Retina (tissue), 1 donor: ENCODE measurements around the gene PCDHA4.
A peak's percentile ranks its signal among the peaks of the same experiment; 100 is the strongest.
"Not testable (repeated sequence)": the region's sequence is repeated elsewhere in the genome, so short reads cannot be mapped to it uniquely, and the experiment has no call there.

ENCODE experiments used
- DNase-seq: peaks from one replicate; pipeline ENCODE4 v3.0.0-alpha.2; 2016

The PCDHA4 gene

DNA sequence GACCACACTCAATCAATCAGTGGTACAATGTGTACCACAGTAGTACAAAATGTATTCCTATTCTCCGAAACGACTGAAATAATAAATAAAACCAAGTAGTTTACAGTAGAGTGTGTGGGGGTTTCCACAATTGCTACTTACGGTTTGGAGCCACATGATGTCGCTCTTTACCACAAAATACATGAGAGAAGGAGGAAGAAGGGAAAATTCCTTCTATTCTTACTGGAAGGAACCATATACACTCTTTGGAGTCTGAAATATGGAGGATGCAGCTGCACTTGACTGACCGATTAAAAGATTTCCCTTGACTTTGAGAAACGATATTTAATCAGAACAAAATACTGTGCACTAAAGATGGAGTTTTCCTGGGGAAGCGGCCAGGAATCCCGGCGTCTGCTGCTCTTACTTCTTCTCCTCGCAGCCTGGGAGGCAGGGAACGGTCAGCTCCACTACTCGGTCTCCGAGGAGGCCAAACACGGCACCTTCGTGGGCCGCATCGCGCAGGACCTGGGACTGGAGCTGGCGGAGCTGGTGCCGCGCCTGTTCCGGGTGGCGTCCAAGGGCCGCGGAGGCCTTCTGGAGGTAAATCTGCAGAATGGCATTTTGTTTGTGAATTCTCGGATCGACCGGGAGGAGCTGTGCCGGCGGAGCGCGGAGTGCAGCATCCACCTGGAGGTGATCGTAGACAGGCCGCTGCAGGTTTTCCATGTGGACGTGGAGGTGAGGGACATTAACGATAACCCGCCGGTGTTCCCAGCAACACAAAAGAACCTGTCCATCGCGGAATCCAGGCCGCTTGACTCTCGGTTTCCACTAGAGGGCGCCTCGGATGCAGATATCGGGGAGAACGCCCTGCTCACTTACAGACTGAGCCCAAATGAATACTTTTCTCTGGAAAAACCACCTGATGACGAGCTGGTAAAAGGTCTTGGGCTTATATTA is at the start of gene PCDHA4:
Gene PCDHA4, plus strand, starts transcription at position 235 of the 942 bp plus-strand sequence.
- DNase-seq: no peak

DNA sequence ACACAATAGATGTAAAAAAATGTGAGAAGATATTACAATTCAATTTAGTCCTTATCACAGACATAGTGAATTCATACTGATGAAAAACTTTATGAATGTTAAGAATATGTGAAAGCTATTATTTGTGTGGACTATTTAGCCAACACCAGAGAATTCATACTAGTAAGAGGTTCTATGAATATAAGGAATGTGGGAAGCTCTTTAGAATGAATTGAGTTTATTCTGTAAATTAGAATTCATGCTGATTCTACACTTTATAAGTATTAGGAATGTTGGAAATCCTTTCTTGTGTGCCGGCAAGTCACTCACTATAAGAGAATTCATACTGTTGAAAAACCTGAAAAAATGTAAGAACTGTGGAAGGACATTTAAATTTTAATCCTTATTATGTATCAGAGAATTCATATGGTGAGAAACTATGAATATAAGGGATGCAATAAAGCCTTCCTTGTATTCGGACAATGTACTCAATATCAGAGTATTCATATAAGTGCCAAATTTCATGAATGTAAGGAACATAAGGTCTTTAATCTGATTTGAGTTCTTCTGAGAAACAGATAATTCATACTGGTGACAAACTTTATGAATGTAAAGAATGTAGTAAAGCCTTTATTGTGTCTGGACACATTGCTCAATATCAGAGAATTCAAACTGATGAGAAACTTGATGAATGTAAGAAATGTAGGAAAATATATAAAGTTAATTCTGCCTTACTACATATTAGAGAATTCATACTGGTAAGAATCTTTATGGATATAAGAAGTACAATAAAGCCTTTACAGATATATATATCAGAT is 42.5 kb upstream of the PCDHA4 start:
- DNase-seq: no peak

GRCh38 chr5:140767444-140767843 is 39.4 kb upstream of the PCDHA4 start:
- DNase-seq: no peak

- no peak for DNase-seq
Measured at GRCh38 chr5:140780512-140780911, 26.4 kb upstream of the PCDHA4 start.

- DNase-seq: no peak
Measured at GRCh38 chr5:140785905-140786686, 20.8 kb upstream of the PCDHA4 start, which contains the start of gene PCDHA1. PCDHA1 (plus strand) TSS chr5:140786140.

DNA sequence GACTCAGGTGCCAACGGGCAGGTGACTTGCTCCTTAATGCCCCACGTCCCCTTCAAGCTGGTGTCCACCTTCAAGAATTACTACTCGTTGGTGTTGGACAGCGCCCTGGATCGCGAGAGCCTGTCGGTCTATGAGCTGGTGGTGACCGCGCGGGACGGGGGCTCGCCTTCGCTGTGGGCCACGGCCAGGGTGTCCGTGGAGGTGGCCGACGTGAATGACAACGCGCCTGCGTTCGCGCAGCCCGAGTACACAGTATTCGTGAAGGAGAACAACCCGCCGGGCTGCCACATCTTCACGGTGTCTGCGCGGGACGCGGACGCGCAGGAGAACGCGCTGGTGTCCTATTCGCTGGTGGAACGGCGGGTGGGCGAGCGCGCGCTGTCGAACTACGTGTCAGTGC is 19.4 kb upstream of the PCDHA4 start:
- DNase-seq: not testable (repeated sequence)

DNA sequence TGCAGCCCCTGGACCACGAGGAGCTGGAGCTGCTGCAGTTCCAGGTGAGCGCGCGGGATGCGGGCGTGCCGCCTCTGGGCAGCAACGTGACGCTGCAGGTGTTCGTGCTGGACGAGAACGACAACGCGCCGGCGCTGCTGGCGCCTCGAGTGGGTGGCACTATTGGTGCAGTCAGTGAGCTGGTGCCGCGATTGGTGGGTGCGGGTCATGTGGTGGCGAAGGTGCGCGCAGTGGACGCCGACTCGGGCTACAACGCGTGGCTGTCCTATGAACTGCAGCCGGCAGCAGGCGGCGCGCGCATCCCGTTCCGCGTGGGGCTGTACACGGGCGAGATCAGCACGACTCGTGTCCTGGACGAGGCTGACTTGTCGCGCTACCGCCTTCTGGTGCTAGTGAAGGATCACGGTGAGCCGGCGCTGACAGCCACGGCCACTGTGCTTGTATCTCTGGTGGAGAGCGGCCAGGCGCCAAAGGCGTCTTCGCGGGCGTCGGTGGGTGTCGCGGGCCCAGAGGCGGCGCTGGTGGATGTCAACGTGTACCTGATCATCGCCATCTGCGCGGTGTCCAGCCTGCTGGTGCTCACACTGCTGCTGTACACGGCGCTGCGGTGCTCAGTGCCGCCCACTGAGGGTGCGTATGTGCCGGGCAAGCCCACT is 18.9 kb upstream of the PCDHA4 start:
- not testable (repeated sequence) for DNase-seq

DNA sequence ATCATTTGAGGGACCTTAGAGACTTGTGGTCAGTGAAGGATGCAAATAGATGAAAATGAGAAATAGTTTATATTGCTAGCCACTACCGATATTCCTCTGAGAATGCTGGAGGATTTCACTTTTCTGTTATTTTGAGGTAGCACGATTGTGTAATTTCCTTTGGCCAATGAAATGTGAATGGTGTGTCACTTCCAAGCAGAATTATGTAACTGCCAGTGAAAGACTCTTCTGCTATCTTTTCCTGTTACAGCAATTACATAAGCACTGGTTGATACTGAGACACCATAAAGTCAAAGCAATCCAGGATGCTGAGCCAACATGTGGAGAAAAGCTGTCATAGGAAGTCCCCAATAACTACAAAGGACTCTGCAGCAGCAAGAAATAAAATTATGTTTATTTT is 15.8 kb upstream of the PCDHA4 start:
- no peak for DNase-seq

DNA sequence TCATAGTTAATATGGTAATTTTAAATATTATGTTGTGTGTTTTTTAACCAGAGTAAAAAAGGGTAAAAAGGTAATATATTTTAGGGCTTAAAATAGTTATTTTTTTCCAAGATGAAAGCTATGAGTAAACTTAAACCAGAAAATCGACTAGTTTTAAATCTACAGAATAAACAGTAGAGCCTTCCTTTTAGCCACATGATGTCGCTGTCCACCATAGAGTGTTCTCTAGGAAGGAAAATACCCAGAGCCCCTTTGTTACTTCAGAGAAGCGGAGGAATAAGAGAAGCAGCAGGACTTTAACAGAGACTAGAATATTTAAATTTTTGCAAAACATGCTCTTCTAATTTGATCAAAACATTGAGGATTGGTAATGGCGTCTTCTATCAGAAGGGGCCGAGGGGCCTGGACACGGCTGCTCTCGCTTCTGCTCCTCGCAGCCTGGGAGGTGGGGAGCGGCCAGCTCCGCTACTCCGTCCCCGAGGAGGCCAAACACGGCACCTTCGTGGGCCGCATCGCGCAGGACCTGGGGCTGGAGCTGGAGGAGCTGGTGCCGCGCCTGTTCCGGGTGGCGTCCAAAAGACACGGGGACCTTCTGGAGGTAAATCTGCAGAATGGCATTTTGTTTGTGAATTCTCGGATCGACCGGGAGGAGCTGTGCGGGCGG is 12.1 kb upstream of the PCDHA4 start, which contains the start of gene PCDHA2:
Gene PCDHA2, plus strand, starts transcription at position 258 of the 664 bp plus-strand sequence.
- no peak for DNase-seq

DNA sequence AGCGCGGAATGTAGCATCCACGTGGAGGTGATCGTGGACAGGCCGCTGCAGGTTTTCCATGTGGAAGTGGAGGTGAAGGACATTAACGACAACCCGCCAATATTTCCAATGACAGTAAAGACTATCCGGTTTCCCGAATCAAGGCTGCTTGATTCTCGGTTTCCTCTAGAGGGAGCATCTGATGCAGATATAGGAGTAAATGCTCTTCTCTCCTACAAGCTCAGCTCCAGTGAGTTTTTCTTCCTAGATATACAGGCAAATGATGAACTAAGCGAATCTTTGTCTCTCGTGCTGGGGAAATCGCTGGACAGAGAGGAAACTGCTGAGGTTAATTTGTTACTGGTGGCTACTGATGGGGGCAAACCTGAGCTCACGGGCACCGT is 11.6 kb upstream of the PCDHA4 start:
- DNase-seq: no peak

DNA sequence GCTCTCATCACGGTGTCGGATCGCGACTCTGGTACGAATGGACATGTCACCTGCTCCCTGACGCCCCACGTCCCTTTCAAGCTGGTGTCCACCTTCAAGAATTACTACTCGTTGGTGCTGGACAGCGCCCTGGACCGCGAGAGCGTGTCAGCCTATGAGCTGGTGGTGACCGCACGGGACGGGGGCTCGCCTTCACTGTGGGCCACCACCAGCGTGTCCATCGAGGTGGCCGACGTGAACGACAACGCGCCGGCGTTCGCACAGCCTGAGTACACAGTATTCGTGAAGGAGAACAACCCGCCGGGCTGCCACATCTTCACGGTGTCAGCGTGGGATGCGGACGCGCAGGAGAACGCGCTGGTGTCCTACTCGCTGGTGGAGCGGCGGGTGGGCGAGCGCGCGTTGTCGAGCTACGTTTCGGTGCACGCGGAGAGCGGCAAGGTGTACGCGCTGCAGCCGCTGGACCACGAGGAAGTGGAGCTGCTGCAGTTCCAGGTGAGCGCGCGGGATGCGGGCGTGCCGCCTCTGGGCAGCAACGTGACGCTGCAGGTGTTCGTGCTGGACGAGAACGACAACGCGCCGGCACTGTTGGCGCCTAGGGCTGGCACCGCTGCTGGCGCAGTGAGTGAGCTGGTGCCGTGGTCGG is 10.7 kb upstream of the PCDHA4 start:
- not testable (repeated sequence) for DNase-seq

DNA sequence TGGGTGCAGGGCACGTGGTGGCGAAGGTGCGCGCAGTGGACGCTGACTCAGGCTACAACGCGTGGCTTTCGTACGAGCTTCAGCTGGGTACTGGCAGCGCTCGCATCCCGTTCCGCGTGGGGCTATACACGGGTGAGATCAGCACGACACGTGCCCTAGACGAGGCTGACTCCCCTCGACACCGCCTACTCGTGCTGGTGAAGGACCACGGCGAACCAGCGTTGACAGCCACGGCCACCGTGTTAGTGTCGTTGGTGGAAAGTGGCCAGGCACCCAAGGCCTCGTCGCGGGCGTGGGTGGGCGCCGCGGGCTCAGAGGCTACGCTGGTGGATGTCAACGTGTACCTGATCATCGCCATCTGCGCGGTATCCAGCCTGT is 10.2 kb upstream of the PCDHA4 start:
- no peak for DNase-seq

GRCh38 chr5:140800816-140801493 is 5.9 kb upstream of the PCDHA4 start, which contains the start of gene PCDHA3:
PCDHA3 (plus strand) TSS chr5:140801057.
- DNase-seq: peak; percentile 39

- no peak for DNase-seq
Measured at GRCh38 chr5:140801494-140801841, 5.4 kb upstream of the PCDHA4 start.

- DNase-seq: not testable (repeated sequence)
Measured at GRCh38 chr5:140802381-140802780, 4.5 kb upstream of the PCDHA4 start.

- no peak for DNase-seq
Measured at GRCh38 chr5:140802781-140803271, 4.0 kb upstream of the PCDHA4 start.

DNA sequence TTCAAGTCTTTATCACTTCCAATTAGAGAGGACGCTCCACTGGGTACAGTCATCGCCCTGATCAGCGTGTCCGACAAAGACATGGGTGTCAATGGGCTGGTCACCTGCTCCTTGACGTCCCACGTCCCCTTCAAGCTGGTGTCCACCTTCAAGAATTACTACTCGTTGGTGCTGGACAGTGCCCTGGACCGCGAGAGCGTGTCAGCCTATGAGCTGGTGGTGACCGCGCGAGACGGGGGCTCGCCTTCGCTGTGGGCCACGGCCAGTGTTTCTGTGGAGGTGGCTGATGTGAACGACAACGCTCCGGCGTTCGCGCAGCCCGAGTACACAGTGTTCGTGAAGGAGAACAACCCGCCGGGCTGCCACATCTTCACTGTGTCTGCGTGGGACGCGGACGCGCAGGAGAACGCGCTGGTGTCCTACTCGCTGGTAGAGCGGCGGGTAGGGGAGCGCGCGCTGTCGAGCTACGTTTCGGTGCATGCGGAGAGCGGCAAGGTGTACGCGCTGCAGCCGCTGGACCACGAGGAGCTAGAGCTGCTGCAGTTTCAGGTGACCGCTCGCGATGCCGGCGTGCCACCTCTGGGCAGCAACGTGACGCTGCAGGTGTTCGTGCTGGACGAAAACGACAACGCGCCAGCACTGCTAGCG is 1.5 kb downstream of the PCDHA4 start:
- DNase-seq: not testable (repeated sequence)

DNA sequence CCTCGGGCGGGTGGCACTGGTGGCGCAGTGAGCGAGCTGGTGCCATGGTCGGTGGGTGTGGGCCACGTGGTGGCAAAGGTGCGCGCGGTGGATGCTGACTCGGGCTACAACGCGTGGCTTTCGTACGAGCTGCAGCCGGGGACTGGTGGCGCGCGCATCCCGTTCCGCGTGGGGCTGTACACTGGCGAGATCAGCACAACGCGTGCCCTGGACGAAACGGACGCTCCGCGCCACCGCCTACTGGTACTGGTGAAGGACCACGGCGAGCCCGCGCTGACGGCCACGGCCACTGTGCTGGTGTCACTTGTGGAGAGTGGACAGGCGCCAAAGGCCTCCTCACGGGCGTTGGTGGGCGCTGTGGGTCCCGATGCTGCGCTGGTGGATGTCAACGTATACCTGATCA is 2.0 kb downstream of the PCDHA4 start:
- no peak for DNase-seq

DNA sequence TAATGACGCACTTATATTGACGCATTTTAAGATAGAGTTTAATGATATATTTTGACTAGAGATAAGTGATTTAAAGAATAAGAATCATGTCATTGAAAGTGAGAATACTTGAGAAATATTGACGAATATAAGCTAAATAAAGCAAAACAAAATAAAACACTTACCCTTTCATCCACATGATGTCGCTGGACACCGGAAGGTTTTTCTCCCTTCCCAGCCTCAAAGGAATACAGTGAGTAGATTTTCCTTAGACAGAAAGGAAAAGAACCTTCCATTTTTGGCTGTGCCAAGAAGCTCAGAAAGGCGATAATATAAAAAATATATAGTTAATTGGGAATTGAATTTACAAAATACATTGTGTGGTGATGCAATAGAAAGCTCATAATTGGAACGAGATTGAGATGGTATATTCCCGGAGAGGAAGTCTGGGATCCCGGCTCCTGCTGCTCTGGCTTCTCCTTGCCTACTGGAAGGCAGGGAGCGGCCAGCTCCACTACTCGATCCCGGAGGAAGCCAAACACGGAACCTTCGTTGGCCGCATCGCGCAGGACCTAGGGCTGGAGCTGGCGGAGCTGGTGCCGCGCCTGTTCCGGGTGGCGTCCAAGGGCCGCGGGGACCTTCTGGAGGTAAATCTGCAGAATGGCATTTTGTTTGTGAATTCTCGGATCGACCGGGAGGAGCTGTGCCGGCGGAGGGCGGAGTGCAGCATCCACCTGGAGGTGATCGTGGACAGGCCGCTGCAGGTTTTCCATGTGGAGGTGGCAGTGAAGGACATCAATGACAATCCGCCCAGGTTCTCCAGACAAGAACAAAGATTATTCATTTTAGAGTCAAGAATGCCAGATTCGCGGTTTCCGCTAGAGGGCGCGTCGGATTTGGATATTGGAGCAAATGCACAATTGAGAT is 14.8 kb downstream of the PCDHA4 start, which contains the start of gene PCDHA5:
Gene PCDHA5, plus strand, starts transcription at position 239 of the 906 bp plus-strand sequence.
- no peak for DNase-seq
